ENCODE data around the gene PHOX2A. TPM values are rescaled to one million over a fixed set of nuclear protein-coding genes. Genes with fewer than 3 reads are reported as not detected.

The PHOX2A gene
- total and polyA plus RNA-seq, 2 donors (not counting 1 experiment from before 2014, with no cell fraction given): not detected

GRCh38 chr11:72280726-72281315 lies 36.8 kb upstream of the PHOX2A start:
- Mint-ChIP-seq H3K27me3 (peaks cover 23% of the 10 kb centered on the region), H3K9me3 (ENCODE audit: insufficient read depth) (no peaks in the 10 kb centered on the region), H3K4me3 (no peak overlapping the region), H3K27ac (no peak overlapping the region), H3K4me1 (no peaks in the 10 kb centered on the region)
- Histone ChIP-seq H3K9me3 (ENCODE audit: control extremely low read depth in 1 of 3, control insufficient read depth in 2 of 3, insufficient read depth in 1 of 3, low read length in 2 of 3) (no peaks in the 10 kb centered on the region), H3K36me3 (replicated peaks in 1 of 2; ENCODE audit: control extremely low read depth in 1 of 2, control insufficient read depth in 1 of 2, extremely low read depth in 1 of 2, insufficient read depth in 2 of 2, low read length in 1 of 2) (no peaks in the 10 kb centered on the region), H3K79me2 (ENCODE audit: control insufficient read depth, insufficient read depth, low read length) (no peaks in the 10 kb centered on the region), H3K27ac (ENCODE audit: low read length in 2 of 2) (no peak overlapping the region), H3K4me1 (ENCODE audit: control insufficient read depth in 2 of 2, insufficient read depth in 2 of 2, low read length in 2 of 2) (no peaks in the 10 kb centered on the region), H2AFZ (ENCODE audit: insufficient read depth, low read depth, low read length, poor library complexity, severe bottlenecking) (no peak overlapping the region), H3K27me3 (replicated peaks in 1 of 4; ENCODE audit: control extremely low read depth in 1 of 4, control insufficient read depth in 3 of 4, insufficient read depth in 4 of 4, low read length in 3 of 4) (peaks cover 0 to 6% (median 3%) of the 10 kb centered on the region in 4 experiments), H3K4me2 (replicated peaks; ENCODE audit: low read depth, low read length, poor library complexity, severe bottlenecking) (no peak overlapping the region), H3K4me3 (ENCODE audit: control extremely low read depth in 1 of 5, extremely low read depth in 1 of 5, insufficient read depth in 1 of 5, low read depth in 2 of 5, low read length in 4 of 5) (no peak overlapping the region), H4K20me1 (ENCODE audit: control insufficient read depth, insufficient read depth, low read length, poor library complexity, severe bottlenecking) (no peaks in the 10 kb centered on the region), H3K9ac (ENCODE audit: low read length) (no peak overlapping the region)
- ATAC-seq (ENCODE audit: low read depth) (no peak), DNase-seq (no peak)
- intact Hi-C loops (cut with micrococcal nuclease): no loop called here
- CTCF ChIA-PET: no interaction called here
- no peak for TF ChIP-seq EZH2 (IDR thresholded peaks at IDR 0.05; ENCODE audit: borderline replicate concordance, insufficient read depth, low read depth, low read length, poor library complexity, severe bottlenecking)
- 96% methylated on average over 20 of the region's 24 CpGs for WGBS (ENCODE audit: insufficient coverage)
- POLR2A ChIA-PET: no interaction called here

- H3K27me3 ChIP-seq (replicated peaks in 1 of 4; ENCODE audit: control extremely low read depth in 1 of 4, control insufficient read depth in 3 of 4, insufficient read depth in 4 of 4, low read length in 3 of 4): peaks cover 0 to 6% (median 3%) of the 10 kb centered on the region in 4 experiments
- Mint-ChIP-seq H3K27ac (no peak overlapping the region), H3K9me3 (ENCODE audit: insufficient read depth) (no peaks in the 10 kb centered on the region), H3K27me3 (peaks cover 23% of the 10 kb centered on the region), H3K4me1 (no peaks in the 10 kb centered on the region), H3K4me3 (no peak overlapping the region)
- intact Hi-C loops (cut with micrococcal nuclease): no loop called here
- H3K36me3 ChIP-seq (replicated peaks in 1 of 2; ENCODE audit: control extremely low read depth in 1 of 2, control insufficient read depth in 1 of 2, extremely low read depth in 1 of 2, insufficient read depth in 2 of 2, low read length in 1 of 2): no peaks in the 10 kb centered on the region
- H3K9me3 ChIP-seq (ENCODE audit: control extremely low read depth in 1 of 3, control insufficient read depth in 2 of 3, insufficient read depth in 1 of 3, low read length in 2 of 3): no peaks in the 10 kb centered on the region
- no peak overlapping the region for H2AFZ ChIP-seq (ENCODE audit: insufficient read depth, low read depth, low read length, poor library complexity, severe bottlenecking)
- ChIA-PET POLR2A (no interaction called here), CTCF (no interaction called here)
- ATAC-seq (ENCODE audit: low read depth) (no peak), DNase-seq (no peak)
- H4K20me1 ChIP-seq (ENCODE audit: control insufficient read depth, insufficient read depth, low read length, poor library complexity, severe bottlenecking): no peaks in the 10 kb centered on the region
- H3K4me3 ChIP-seq (ENCODE audit: control extremely low read depth in 1 of 5, extremely low read depth in 1 of 5, insufficient read depth in 1 of 5, low read depth in 2 of 5, low read length in 4 of 5): no peak overlapping the region
- 96% methylated on average over 7 of the region's 12 CpGs for WGBS (ENCODE audit: insufficient coverage)
- H3K9ac ChIP-seq (ENCODE audit: low read length): no peak overlapping the region
- no peak overlapping the region for H3K4me2 ChIP-seq (replicated peaks; ENCODE audit: low read depth, low read length, poor library complexity, severe bottlenecking)
- TF ChIP-seq CTCF (IDR thresholded peaks at IDR 0.05) (no peak), EZH2 (IDR thresholded peaks at IDR 0.05; ENCODE audit: borderline replicate concordance, insufficient read depth, low read depth, low read length, poor library complexity, severe bottlenecking) (no peak)
- no peaks in the 10 kb centered on the region for H3K4me1 ChIP-seq (ENCODE audit: control insufficient read depth in 2 of 2, insufficient read depth in 2 of 2, low read length in 2 of 2)
- H3K79me2 ChIP-seq (ENCODE audit: control insufficient read depth, insufficient read depth, low read length): no peaks in the 10 kb centered on the region
- H3K27ac ChIP-seq (ENCODE audit: low read length in 2 of 2): no peak overlapping the region
Measured at GRCh38 chr11:72280037-72280436, 36.1 kb upstream of the PHOX2A start.
